T-helper 9 cell (primary cell): Measurements from ENCODE around the gene PTGES.

Experiments used
- DNase-seq: peaks from one replicate; pipeline ENCODE4 v3.0.0-alpha.2; 2020

The PTGES gene

GRCh38 chr9:129740666-129741464 lies 12.0 kb downstream of the PTGES start:
- no peak for DNase-seq

- no peak for DNase-seq
Measured at GRCh38 chr9:129740174-129740573, 12.7 kb downstream of the PTGES start.

GRCh38 chr9:129739432-129739831 lies 13.4 kb downstream of the PTGES start:
- no peak for DNase-seq

GRCh38 chr9:129737479-129738274 lies 15.2 kb downstream of the PTGES start:
- DNase-seq = peak; percentile 85

- DNase-seq = no peak
Measured at GRCh38 chr9:129736334-129736733, 16.5 kb downstream of the PTGES start.

- DNase-seq = no peak
Measured at GRCh38 chr9:129735546-129735945, 17.3 kb downstream of the PTGES start.

- no peak for DNase-seq
Measured at GRCh38 chr9:129733632-129733953, 19.2 kb downstream of the PTGES start.

GRCh38 chr9:129732946-129733631 lies 19.8 kb downstream of the PTGES start:
- no peak for DNase-seq

- DNase-seq = no peak
Measured at GRCh38 chr9:129732100-129732499, 20.7 kb downstream of the PTGES start.

GRCh38 chr9:129731477-129732085 lies 21.3 kb downstream of the PTGES start:
- no peak for DNase-seq

GRCh38 chr9:129728744-129729143 lies 24.1 kb downstream of the PTGES start:
- no peak for DNase-seq

GRCh38 chr9:129726322-129727160 lies 26.3 kb downstream of the PTGES start:
- DNase-seq = peak; percentile 44

GRCh38 chr9:129725795-129726251 lies 27.0 kb downstream of the PTGES start:
- no peak for DNase-seq

GRCh38 chr9:129724456-129725190 lies 28.2 kb downstream of the PTGES start:
- DNase-seq = no peak

- DNase-seq = no peak
Measured at GRCh38 chr9:129722913-129723312, 29.9 kb downstream of the PTGES start.

GRCh38 chr9:129720865-129721545 lies 31.8 kb downstream of the PTGES start:
- DNase-seq = no peak

- no peak for DNase-seq
Measured at GRCh38 chr9:129720181-129720864, 32.5 kb downstream of the PTGES start.

- no peak for DNase-seq
Measured at GRCh38 chr9:129719135-129719534, 33.7 kb downstream of the PTGES start.

GRCh38 chr9:129718647-129719046 lies 34.2 kb downstream of the PTGES start:
- DNase-seq = no peak

GRCh38 chr9:129717991-129718390 lies 34.9 kb downstream of the PTGES start:
- DNase-seq = no peak
